GM12873 (cell line): ENCODE results near the gene GRHL1.

Source experiments
- CTCF ChIP-seq: IDR thresholded peaks from 2 replicates; pipeline ENCODE4 v1.5.1; 2012; ENCODE audit warnings: low read depth, mild to moderate bottlenecking, moderate library complexity, low read length, control low read depth; ENCODE audit not compliant: insufficient read depth; ENCODE audit errors: missing control alignments

The GRHL1 gene

GRCh38 chr2:9997936-9998335 lies 46.4 kb downstream of the GRHL1 start:
- TF ChIP-seq CTCF, result no peak

- no peak for TF ChIP-seq CTCF
Measured at GRCh38 chr2:9998916-9999654, 47.6 kb downstream of the GRHL1 start.

GRCh38 chr2:9999693-10000092 lies 48.2 kb downstream of the GRHL1 start:
- TF ChIP-seq CTCF, result no peak

GRCh38 chr2:10000541-10000940 lies 49.0 kb downstream of the GRHL1 start:
- no peak for TF ChIP-seq CTCF

- TF ChIP-seq CTCF, result no peak
Measured at GRCh38 chr2:10001586-10001985, 50.1 kb downstream of the GRHL1 start.

GRCh38 chr2:10002109-10002508 lies 50.6 kb downstream of the GRHL1 start:
- no peak for TF ChIP-seq CTCF

GRCh38 chr2:10002681-10003080 lies 51.2 kb downstream of the GRHL1 start:
- no peak for TF ChIP-seq CTCF
